Motor neuron (in vitro differentiated cells): ENCODE data around the gene ADGRB3. TPM values are rescaled to one million over a fixed set of nuclear protein-coding genes. Genes with fewer than 3 reads are reported as not detected.
A peak's percentile ranks its signal among the peaks of the same experiment; 100 is the strongest.
"Not testable (repeated sequence)": the region's sequence is repeated elsewhere in the genome, so short reads cannot be mapped to it uniquely, and the experiment has no call there.

Experiments
- ATAC-seq, 8 experiments: fragments of 200-7000 bp; cut with Tn5 transposase; replicated peaks in 6 of 8; 2 replicates each; pipeline ENCODE4 v1.8.0; 2021; ENCODE audit warnings: mild to moderate bottlenecking in 8 of 8, moderate library complexity in 8 of 8
- H3K27ac ChIP-seq, 2 donors: fragments of 250-450 bp; sonication (Bioruptor Pico); 2 replicates each; pipeline ENCODE4 v1.9.0; 2021; ENCODE audit warnings: antibody characterized with exemption in 2 of 2, mild to moderate bottlenecking in 2 of 2, moderate library complexity in 1 of 2
- H3K4me1 ChIP-seq, 2 donors: fragments of 250-450 bp; sonication (Bioruptor Pico); replicated peaks in 1 of 2; 2 replicates each; pipeline ENCODE4 v1.6.1; 2021; ENCODE audit warnings: antibody characterized with exemption in 2 of 2, mild to moderate bottlenecking in 2 of 2, moderate library complexity in 1 of 2
- H3K4me3 ChIP-seq, 5 donors: fragments of 250-450 bp; sonication (Bioruptor Pico); 2 replicates each; pipeline ENCODE4 v1.9.0; 2021; ENCODE audit warnings: antibody characterized with exemption in 5 of 5, mild to moderate bottlenecking in 5 of 5, moderate library complexity in 4 of 5
- WGBS, 10 experiments: fragments of 450-650 bp; shearing (Covaris generic); methylation state at CpG; one replicate each; pipeline ENCODE4 v1.0.0; 2022; 5-methylcytosine and 5-hydroxymethylcytosine counted together
- in situ Hi-C, 9 experiments: fragments of 400-800 bp; cut with MboI; loops; one replicate each; pipeline ENCODE4 v1.15.0; 2021; ENCODE audit warnings: low sequenced_read_pairs in 9 of 9, low pct_unique_long_range_greater_than_20kb in 2 of 9; ENCODE audit not compliant: unreplicated experiment in 9 of 9
- total RNA-seq, 8 experiments: library from RNA; unstranded; fragments of 300-600 nt; gene quantifications; 2 replicates each; pipeline versions ENCODE4 v1.2.3 to v1.2.4, GENCODE V29; 2022

The ADGRB3 gene
- total RNA-seq, 8 experiments from 2014 or later, result 0.05 to 48.0 (median 24.2) TPM

GRCh38 chr6:68651011-68651985, 16.2 kb downstream of the ADGRB3 start:
- H3K4me3 ChIP-seq, result no peak overlapping the region
- 0 to 100% (median 69%) methylated on average over 1 to 2 of the region's 2 CpGs for WGBS, 10 experiments
- H3K4me1 ChIP-seq, result no peaks in the 10 kb centered on the region
- in situ Hi-C loops, result no loop called here
- ATAC-seq, result no peak
- no peak overlapping the region for H3K27ac ChIP-seq

- in situ Hi-C loops, result no loop called here
- Histone ChIP-seq H3K4me1 (no peaks in the 10 kb centered on the region), H3K4me3 (no peak overlapping the region), H3K27ac (no peak overlapping the region)
- ATAC-seq, result peak in 1 of 8 experiments; percentile 43
- 0 to 100% (median 84%) methylated on average over 1 to 4 of the region's 6 CpGs; no CpG with 5 or more reads in 1 of the 10 experiments for WGBS, 10 experiments
These were observed 17.0 kb downstream of the ADGRB3 start for GRCh38 chr6:68652117-68652536.

- ATAC-seq, result no peak
- WGBS, 10 experiments, result 0 to 94% (median 65%) methylated on average over 1 to 3 of the region's 3 CpGs
- Histone ChIP-seq H3K4me3 (no peak overlapping the region), H3K4me1 (no peaks in the 10 kb centered on the region), H3K27ac (no peak overlapping the region)
- in situ Hi-C loops, result no loop called here
These were observed 18.1 kb downstream of the ADGRB3 start for GRCh38 chr6:68653074-68653705.

GRCh38 chr6:68653706-68654089, 18.6 kb downstream of the ADGRB3 start:
- Histone ChIP-seq H3K4me3 (no peak overlapping the region), H3K27ac (no peak overlapping the region), H3K4me1 (no peaks in the 10 kb centered on the region)
- no peak for ATAC-seq
- in situ Hi-C loops, result no loop called here
- WGBS, 10 experiments, result 14 to 100% (median 76%) methylated on average over 1 to 2 of the region's 2 CpGs

GRCh38 chr6:68654134-68654533, 19.1 kb downstream of the ADGRB3 start:
- no peak overlapping the region for H3K4me3 ChIP-seq
- in situ Hi-C loops, result no loop called here
- ATAC-seq, result no peak
- no peak overlapping the region for H3K27ac ChIP-seq
- WGBS, 10 experiments, result 0 to 88% (median 22%) methylated on average over 1 to 2 of the region's 2 CpGs; no CpG with 5 or more reads in 2 of the 10 experiments
- H3K4me1 ChIP-seq, result no peaks in the 10 kb centered on the region

- H3K4me3 ChIP-seq, result no peak overlapping the region
- WGBS, 10 experiments, result 0 to 100% (median 25%) methylated on average over 1 of the region's 1 CpG; no CpG with 5 or more reads in 4 of the 10 experiments
- H3K27ac ChIP-seq, result no peak overlapping the region
- H3K4me1 ChIP-seq, result no peaks in the 10 kb centered on the region
- ATAC-seq, result no peak
- in situ Hi-C loops, result no loop called here
These were observed 19.9 kb downstream of the ADGRB3 start for GRCh38 chr6:68655028-68655427.

GRCh38 chr6:68657374-68658139, 22.5 kb downstream of the ADGRB3 start:
- ATAC-seq, result no peak
- in situ Hi-C loops, result no loop called here
- Histone ChIP-seq H3K4me1 (no peaks in the 10 kb centered on the region), H3K27ac (no peak overlapping the region), H3K4me3 (no peak overlapping the region)
- 36 to 100% (median 75%) methylated on average over 1 to 3 of the region's 3 CpGs for WGBS, 10 experiments

GRCh38 chr6:68658338-68658737, 23.3 kb downstream of the ADGRB3 start:
- Histone ChIP-seq H3K4me1 (no peaks in the 10 kb centered on the region), H3K4me3 (no peak overlapping the region), H3K27ac (no peak overlapping the region)
- in situ Hi-C loops, result no loop called here
- ATAC-seq, result no peak
- 0 to 86% (median 25%) methylated on average over 1 to 2 of the region's 2 CpGs; no CpG with 5 or more reads in 2 of the 10 experiments for WGBS, 10 experiments

GRCh38 chr6:68673255-68673654, 38.2 kb downstream of the ADGRB3 start:
- Histone ChIP-seq H3K4me3 (no peak overlapping the region), H3K4me1 (peaks cover 0 to 11% of the 10 kb centered on the region in 2 donors), H3K27ac (no peak overlapping the region)
- no peak for ATAC-seq
- in situ Hi-C loops, result no loop called here

- ATAC-seq, result no peak
- WGBS, 10 experiments, result 15 to 100% (median 82%) methylated on average over 3 to 4 of the region's 4 CpGs; no CpG with 5 or more reads in 1 of the 10 experiments
These were observed 40.5 kb downstream of the ADGRB3 start for GRCh38 chr6:68675548-68675947.

GRCh38 chr6:68676094-68676493, 41.0 kb downstream of the ADGRB3 start:
- WGBS, 10 experiments, result 38 to 100% (median 95%) methylated on average over 1 to 15 of the region's 16 CpGs
- ATAC-seq, result not testable (repeated sequence)

More at GRCh38 chr6:68675548-68675947, 40.5 kb downstream of the ADGRB3 start:
- H3K27ac ChIP-seq, result no peak overlapping the region
- H3K4me1 ChIP-seq, result peaks cover 0 to 11% of the 10 kb centered on the region in 2 donors
- H3K4me3 ChIP-seq, result no peak overlapping the region
- in situ Hi-C loops, result no loop called here

GRCh38 chr6:68677058-68677457, 42.0 kb downstream of the ADGRB3 start:
- no peak overlapping the region for H3K27ac ChIP-seq
- H3K4me1 ChIP-seq, result peaks cover 0 to 11% of the 10 kb centered on the region in 2 donors
- 0 to 100% (median 95%) methylated on average over 3 of the region's 3 CpGs for WGBS, 10 experiments
- in situ Hi-C loops, result no loop called here
- peak in 1 of 8 experiments; percentile 74 for ATAC-seq
- no peak overlapping the region for H3K4me3 ChIP-seq

More at GRCh38 chr6:68676094-68676493, 41.0 kb downstream of the ADGRB3 start:
- in situ Hi-C loops, H3K4me3 ChIP-seq, H3K27ac ChIP-seq: not testable (repeated sequence)
- H3K4me1 ChIP-seq, result peaks cover 0 to 11% of the 10 kb centered on the region in 2 donors

GRCh38 chr6:68679399-68679798, 44.3 kb downstream of the ADGRB3 start:
- H3K27ac ChIP-seq, result no peak overlapping the region
- ATAC-seq, result no peak
- WGBS, 10 experiments, result 0 to 100% (median 88%) methylated on average over 1 to 2 of the region's 2 CpGs; no CpG with 5 or more reads in 2 of the 10 experiments
- H3K4me1 ChIP-seq, result peaks cover 0 to 5% of the 10 kb centered on the region in 2 donors
- in situ Hi-C loops, result no loop called here
- H3K4me3 ChIP-seq, result no peak overlapping the region
